ENCODE data around the gene ZBED6.

The ZBED6 gene

DNA sequence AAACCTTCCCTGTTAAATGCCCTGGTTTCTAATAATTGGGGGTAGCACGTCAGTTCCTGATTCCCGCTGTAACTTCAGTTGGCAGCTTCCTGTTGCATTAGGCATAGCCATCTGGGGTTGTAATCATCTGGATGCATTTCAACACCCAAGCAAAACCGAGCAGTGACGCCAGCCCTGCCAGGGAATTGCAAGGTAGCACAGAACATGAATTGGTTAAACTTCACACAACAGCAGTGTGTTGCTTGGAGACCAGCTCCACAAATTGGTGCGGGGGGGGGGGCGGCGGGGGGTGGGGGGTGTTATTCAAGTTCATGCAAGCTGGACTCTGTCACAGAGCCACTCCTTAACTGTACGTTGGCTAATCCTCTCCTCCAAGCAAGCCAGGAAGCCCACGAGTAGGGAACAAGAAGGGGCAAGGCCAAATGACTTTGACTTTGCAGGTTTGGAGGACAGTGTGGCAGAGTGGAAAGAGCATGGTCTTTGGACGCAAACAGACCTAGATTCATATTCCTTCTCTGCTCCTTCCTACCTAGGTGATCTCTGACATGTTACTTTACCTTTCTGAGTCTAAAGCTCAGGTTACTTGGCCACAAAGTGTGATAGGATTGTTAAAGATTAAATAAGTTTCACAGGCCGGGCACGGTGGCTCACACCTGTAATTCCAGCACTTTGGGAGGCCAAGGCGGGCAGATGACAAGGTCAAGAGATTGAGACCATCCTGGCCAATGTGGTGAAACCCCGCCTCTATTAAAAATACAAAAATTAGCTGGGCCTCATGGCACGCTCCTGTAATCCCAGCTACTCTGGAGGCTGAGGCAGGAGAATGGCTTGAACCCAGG lies 25.7 kb upstream of the ZBED6 start:
- H3K4me3 ChIP-seq (replicated peaks; ENCODE audit: low read depth, low read length) = no peak overlapping the region
- TF ChIP-seq, protein P1, sequence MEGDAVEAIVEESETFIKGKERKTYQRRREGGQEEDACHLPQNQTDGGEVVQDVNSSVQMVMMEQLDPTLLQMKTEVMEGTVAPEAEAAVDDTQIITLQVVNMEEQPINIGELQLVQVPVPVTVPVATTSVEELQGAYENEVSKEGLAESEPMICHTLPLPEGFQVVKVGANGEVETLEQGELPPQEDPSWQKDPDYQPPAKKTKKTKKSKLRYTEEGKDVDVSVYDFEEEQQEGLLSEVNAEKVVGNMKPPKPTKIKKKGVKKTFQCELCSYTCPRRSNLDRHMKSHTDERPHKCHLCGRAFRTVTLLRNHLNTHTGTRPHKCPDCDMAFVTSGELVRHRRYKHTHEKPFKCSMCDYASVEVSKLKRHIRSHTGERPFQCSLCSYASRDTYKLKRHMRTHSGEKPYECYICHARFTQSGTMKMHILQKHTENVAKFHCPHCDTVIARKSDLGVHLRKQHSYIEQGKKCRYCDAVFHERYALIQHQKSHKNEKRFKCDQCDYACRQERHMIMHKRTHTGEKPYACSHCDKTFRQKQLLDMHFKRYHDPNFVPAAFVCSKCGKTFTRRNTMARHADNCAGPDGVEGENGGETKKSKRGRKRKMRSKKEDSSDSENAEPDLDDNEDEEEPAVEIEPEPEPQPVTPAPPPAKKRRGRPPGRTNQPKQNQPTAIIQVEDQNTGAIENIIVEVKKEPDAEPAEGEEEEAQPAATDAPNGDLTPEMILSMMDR (IDR thresholded peaks at IDR 0.05; ENCODE audit: low read depth, low read length, missing control alignments) = no peak
- DNase-seq (ENCODE audit: extremely low read depth, low read depth) = peak; percentile 73

DNA sequence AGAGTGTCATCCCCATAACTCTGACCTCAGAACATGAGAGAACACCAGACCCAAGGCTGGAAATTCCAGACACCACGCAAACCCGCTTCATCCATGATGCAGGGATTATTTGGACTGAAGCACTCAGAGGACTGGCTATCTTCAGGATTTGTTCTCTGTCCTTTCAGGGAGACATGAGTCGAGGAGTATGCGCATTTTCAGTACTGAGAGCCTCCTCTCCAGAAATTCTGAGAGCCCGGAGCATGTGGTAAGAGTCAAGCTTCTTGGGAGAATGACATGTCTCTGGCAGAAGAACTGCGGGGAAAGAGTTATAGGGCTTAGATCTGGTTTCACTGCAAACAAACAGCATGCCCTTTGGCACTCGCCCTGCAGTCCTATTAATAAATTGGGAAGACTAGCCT lies 23.5 kb upstream of the ZBED6 start:
- TF ChIP-seq, protein P1 (IDR thresholded peaks at IDR 0.05; ENCODE audit: low read depth, low read length, missing control alignments) = no peak
- H3K4me3 ChIP-seq (replicated peaks; ENCODE audit: low read depth, low read length) = no peak overlapping the region
- DNase-seq (ENCODE audit: extremely low read depth, low read depth) = no peak

DNA sequence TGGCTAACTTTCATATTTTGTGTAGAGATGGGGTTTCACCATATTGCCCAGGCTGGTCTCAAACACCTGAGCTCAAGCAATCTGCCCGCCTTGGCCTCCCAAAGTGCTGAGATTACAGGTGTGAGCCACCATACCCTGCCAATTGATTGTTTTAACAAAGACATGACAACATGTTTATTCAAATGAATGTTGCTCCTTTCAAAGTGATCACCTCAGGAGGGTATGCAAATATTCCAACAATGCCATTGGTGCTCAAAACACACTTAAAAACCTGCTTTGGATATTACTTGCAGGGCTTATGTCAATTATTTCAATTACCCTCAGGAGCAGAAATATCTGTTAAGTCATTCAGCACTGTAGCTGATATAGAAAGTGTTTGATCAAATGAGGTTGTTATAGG lies 22.6 kb upstream of the ZBED6 start:
- no peak overlapping the region for H3K4me3 ChIP-seq (replicated peaks; ENCODE audit: low read depth, low read length)
- TF ChIP-seq, protein P1 (IDR thresholded peaks at IDR 0.05; ENCODE audit: low read depth, low read length, missing control alignments) = no peak
- no peak for DNase-seq (ENCODE audit: extremely low read depth, low read depth)

DNA sequence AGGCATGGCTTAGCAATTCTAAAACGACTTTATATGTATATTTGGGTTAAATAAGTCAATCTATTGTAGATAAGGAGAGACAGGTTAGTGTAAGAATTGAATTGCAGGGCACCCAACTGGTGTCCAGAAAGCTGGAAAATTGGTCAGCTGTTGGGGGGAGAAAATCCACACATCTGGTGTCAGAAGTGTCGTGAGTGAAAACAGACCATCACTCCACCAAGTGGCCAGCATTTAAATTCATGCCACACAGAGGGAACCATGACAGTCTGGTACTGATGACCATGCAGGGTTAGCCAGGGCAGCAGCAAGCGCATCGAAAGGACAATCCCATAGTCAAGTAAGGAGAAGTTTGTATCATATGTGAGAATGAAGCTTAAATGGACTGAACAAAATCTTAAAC lies 18.8 kb upstream of the ZBED6 start:
- H3K4me3 ChIP-seq (replicated peaks; ENCODE audit: low read depth, low read length) = no peak overlapping the region
- TF ChIP-seq, protein P1 (IDR thresholded peaks at IDR 0.05; ENCODE audit: low read depth, low read length, missing control alignments) = no peak
- DNase-seq (ENCODE audit: extremely low read depth, low read depth) = no peak

DNA sequence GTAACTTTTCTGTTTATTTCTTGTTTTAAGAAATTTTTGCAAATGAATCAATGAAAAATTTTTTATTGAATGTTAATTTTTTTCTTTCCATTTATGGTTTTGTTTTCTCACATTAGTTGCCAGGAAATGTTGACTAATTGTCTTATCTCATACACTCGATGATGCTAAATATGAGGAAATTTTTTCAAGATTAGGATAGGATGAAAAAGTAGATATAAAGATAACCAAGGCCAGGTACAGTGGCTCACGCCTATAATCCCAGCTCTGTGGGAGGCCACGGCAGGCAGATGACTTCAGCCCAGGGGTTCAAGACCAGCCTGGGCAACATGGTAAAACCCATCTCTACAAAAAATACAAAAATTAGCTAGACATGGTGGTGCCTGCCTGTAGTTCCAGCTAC lies 17.8 kb upstream of the ZBED6 start:
- TF ChIP-seq, protein P1 (IDR thresholded peaks at IDR 0.05; ENCODE audit: low read depth, low read length, missing control alignments) = no peak
- DNase-seq (ENCODE audit: extremely low read depth, low read depth) = no peak
- H3K4me3 ChIP-seq (replicated peaks; ENCODE audit: low read depth, low read length) = no peak overlapping the region

DNA sequence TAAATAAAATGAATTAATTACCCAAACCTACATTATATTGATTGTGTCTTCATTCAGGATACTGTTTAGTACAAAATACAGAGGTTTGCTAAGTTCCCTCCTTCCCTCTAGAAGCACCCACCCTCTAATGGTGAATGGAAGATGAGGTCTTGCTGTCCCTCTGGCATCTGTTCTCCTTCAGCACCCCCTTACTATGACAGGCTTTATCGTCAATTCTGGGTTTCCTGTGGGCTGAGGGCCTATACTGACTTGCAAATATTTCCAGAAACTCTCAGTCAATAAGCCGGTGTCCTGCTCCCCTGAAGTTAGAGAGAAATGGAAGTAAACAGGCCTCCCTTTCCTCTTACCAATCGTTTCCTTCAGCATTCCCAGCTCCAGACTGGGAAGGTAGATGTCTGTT lies 17.3 kb upstream of the ZBED6 start:
- TF ChIP-seq, protein P1 (IDR thresholded peaks at IDR 0.05; ENCODE audit: low read depth, low read length, missing control alignments) = no peak
- no peak overlapping the region for H3K4me3 ChIP-seq (replicated peaks; ENCODE audit: low read depth, low read length)

More for the DNA sequence above, 17.3 kb upstream of the ZBED6 start:
- DNase-seq (ENCODE audit: extremely low read depth, low read depth) = no peak

Data from HFF-Myc (cell line).